HG03520 (cell line): ENCODE results near the gene CPVL.

Source experiments
- ATAC-seq: cut with Tn5 transposase; IDR thresholded peaks from one replicate; pipeline ENCODE4 v1.9.1; 2021; ENCODE audit warnings: mild to moderate bottlenecking, moderate library complexity; ENCODE audit not compliant: unreplicated experiment

CPVL gene

GRCh38 chr7:29156907-29157452 is 10.6 kb upstream of the CPVL start:
- no peak for ATAC-seq

- ATAC-seq, result no peak
Observed at GRCh38 chr7:29154076-29154475, 7.7 kb upstream of the CPVL start.

- ATAC-seq, result no peak
Observed at GRCh38 chr7:29150856-29151255, 4.5 kb upstream of the CPVL start.

- ATAC-seq, result no peak
Observed at GRCh38 chr7:29149036-29149435, 2.7 kb upstream of the CPVL start.

- no peak for ATAC-seq
Observed at GRCh38 chr7:29147821-29148220, 1.5 kb upstream of the CPVL start.

- ATAC-seq, result no peak
Observed at GRCh38 chr7:29146888-29147609, 712 bp upstream of the CPVL start.

- no peak for ATAC-seq
Observed at GRCh38 chr7:29145553-29146056, 732 bp downstream of the CPVL start.

- ATAC-seq, result no peak
Observed at GRCh38 chr7:29143751-29144150, 2.6 kb downstream of the CPVL start.

GRCh38 chr7:29142021-29142727 is 4.2 kb downstream of the CPVL start:
- ATAC-seq, result no peak

- no peak for ATAC-seq
Observed at GRCh38 chr7:29140873-29141468, 5.4 kb downstream of the CPVL start.

GRCh38 chr7:29139796-29140195 is 6.5 kb downstream of the CPVL start:
- no peak for ATAC-seq

- ATAC-seq, result no peak
Observed at GRCh38 chr7:29139191-29139590, 7.1 kb downstream of the CPVL start.

GRCh38 chr7:29138588-29138987 is 7.7 kb downstream of the CPVL start:
- ATAC-seq, result no peak

- ATAC-seq, result no peak
Observed at GRCh38 chr7:29135846-29136245, 10.5 kb downstream of the CPVL start.

GRCh38 chr7:29132980-29133379 is 13.4 kb downstream of the CPVL start:
- ATAC-seq, result no peak

GRCh38 chr7:29131678-29132077 is 14.7 kb downstream of the CPVL start:
- no peak for ATAC-seq

- ATAC-seq, result no peak
Observed at GRCh38 chr7:29130096-29130495, 16.2 kb downstream of the CPVL start.

GRCh38 chr7:29127527-29127926 is 18.8 kb downstream of the CPVL start:
- no peak for ATAC-seq

GRCh38 chr7:29126804-29127203 is 19.5 kb downstream of the CPVL start:
- ATAC-seq, result no peak

GRCh38 chr7:29123626-29124190 is 22.6 kb downstream of the CPVL start:
- no peak for ATAC-seq

- ATAC-seq, result no peak
Observed at GRCh38 chr7:29122759-29123158, 23.6 kb downstream of the CPVL start.
